IMR-90 (cell line): ENCODE measurements around the gene GRAMD4. TPM values are rescaled to one million over a fixed set of nuclear protein-coding genes. Genes with fewer than 3 reads are reported as not detected.
"Not testable (repeated sequence)": the region's sequence is repeated elsewhere in the genome, so short reads cannot be mapped to it uniquely, and the experiment has no call there.

Source experiments
- ATAC-seq: fragments of 200-7000 bp; cut with Tn5 transposase; 2 replicates; pipeline ENCODE4 v1.9.1; 2020; ENCODE audit warnings: low read depth, mild to moderate bottlenecking, moderate library complexity
- BruUV-seq: library from RNA; stranded (reverse); fragments of 400-500 nt; replicated peaks from 2 replicates; lab custom pipeline; 2021; lab: Mats Ljungman, UMichigan
- CTCF ChIA-PET: fragments of 300-600 bp; formaldehyde crosslinking; extraction: SDS; loops from one replicate; lab custom pipeline; 2021; ENCODE audit warnings: antibody characterized with exemption; lab: Yijun Ruan, JAX
- POLR2A ChIA-PET: fragments of 300-600 bp; sonication (Branson Sonifier 250); formaldehyde crosslinking; loops from one replicate; lab custom pipeline; 2022; ENCODE audit warnings: antibody characterized with exemption; ENCODE audit not compliant: unreplicated experiment; lab: Charles Lee
- DNase-seq: peaks from one replicate; pipeline ENCODE4 v3.0.0; 2013
- H2AFZ ChIP-seq: replicated peaks from 2 replicates; pipeline ENCODE3; 2013; ENCODE audit warnings: low read length, mild to moderate bottlenecking; ENCODE audit not compliant: poor library complexity
- H2AK5ac ChIP-seq: 2 replicates; pipeline ENCODE4 v1.6.1; 2013; ENCODE audit warnings: low read depth, low read length, inconsistent platforms
- H2AK9ac ChIP-seq: replicated peaks from 2 replicates; pipeline ENCODE3; 2013; ENCODE audit warnings: mild to moderate bottlenecking, low read depth, low read length, moderate library complexity; ENCODE audit not compliant: poor library complexity
- H2BK120ac ChIP-seq: 2 replicates; pipeline ENCODE4 v1.6.1; 2013; ENCODE audit warnings: low read depth, low read length, inconsistent platforms
- H2BK15ac ChIP-seq: 3 replicates; pipeline ENCODE4 v1.6.1; 2013; ENCODE audit warnings: low read depth, low read length, inconsistent platforms
- H2BK20ac ChIP-seq: 2 replicates; pipeline ENCODE4 v1.6.1; 2013; ENCODE audit warnings: low read depth, mild to moderate bottlenecking, inconsistent platforms, low read length, moderate library complexity
- H2BK5ac ChIP-seq: 2 replicates; pipeline ENCODE4 v1.6.1; 2013; ENCODE audit warnings: mild to moderate bottlenecking, low read depth, low read length, inconsistent platforms; ENCODE audit not compliant: poor library complexity, severe bottlenecking
- H3K14ac ChIP-seq: replicated peaks from 2 replicates; pipeline ENCODE4 v1.6.1; 2013; ENCODE audit warnings: low read depth, low read length, inconsistent platforms
- H3K18ac ChIP-seq: 2 replicates; pipeline ENCODE4 v1.6.1; 2013; ENCODE audit warnings: low read depth, low read length, control low read depth
- H3K23ac ChIP-seq: 2 replicates; pipeline ENCODE4 v1.6.1; 2013; ENCODE audit warnings: low read depth, low read length, inconsistent platforms
- H3K27ac ChIP-seq: 2 replicates; pipeline ENCODE4 v1.5.1; 2013; ENCODE audit warnings: mild to moderate bottlenecking, control low read depth, low read length; ENCODE audit not compliant: insufficient read depth
- H3K27me3 ChIP-seq: 2 replicates; pipeline ENCODE4 v1.6.1; 2013; ENCODE audit warnings: low read length; ENCODE audit not compliant: control insufficient read depth, insufficient read depth
- H3K36me3 ChIP-seq: 2 replicates; pipeline ENCODE4 v1.6.1; 2013; ENCODE audit warnings: low read length, mixed read lengths; ENCODE audit not compliant: control insufficient read depth, insufficient read depth
- H3K4ac ChIP-seq: 2 replicates; pipeline ENCODE4 v1.6.1; 2013; ENCODE audit warnings: low read depth, low read length, inconsistent platforms
- H3K4me1 ChIP-seq: 2 replicates; pipeline ENCODE4 v1.6.1; 2013; ENCODE audit warnings: low read length, mixed read lengths; ENCODE audit not compliant: control insufficient read depth, insufficient read depth
- H3K4me2 ChIP-seq: 2 replicates; pipeline ENCODE4 v1.6.1; 2013; ENCODE audit warnings: low read depth, mild to moderate bottlenecking, control low read depth, low read length, moderate library complexity
- H3K4me3 ChIP-seq: 2 replicates; pipeline ENCODE4 v1.5.1; 2013; ENCODE audit warnings: low read depth, mild to moderate bottlenecking, control low read depth, low read length, moderate library complexity; ENCODE audit not compliant: insufficient read depth
- H3K56ac ChIP-seq: 2 replicates; pipeline ENCODE4 v1.6.1; 2013; ENCODE audit warnings: low read length, inconsistent platforms; ENCODE audit not compliant: insufficient read depth; ENCODE audit errors: extremely low read depth
- H3K79me1 ChIP-seq, 2 experiments: 2 replicates each; pipeline ENCODE4 v1.6.1; 2013; ENCODE audit warnings: low read length in 2 of 2, inconsistent platforms in 1 of 2, low read depth in 1 of 2
- H3K9ac ChIP-seq: 2 replicates; pipeline ENCODE4 v1.6.1; 2013; ENCODE audit warnings: low read depth, low read length, control low read depth
- H3K9me1 ChIP-seq: 2 replicates; pipeline ENCODE4 v1.6.1; 2013; ENCODE audit warnings: low read length, inconsistent platforms; ENCODE audit not compliant: insufficient read depth
- H3K9me3 ChIP-seq: 2 replicates; pipeline ENCODE4 v1.6.1; 2013; ENCODE audit warnings: low read length; ENCODE audit not compliant: control insufficient read depth, insufficient read depth
- H4K20me1 ChIP-seq: 2 replicates; pipeline ENCODE4 v1.6.1; 2013; ENCODE audit warnings: low read length, inconsistent platforms; ENCODE audit not compliant: insufficient read depth
- H4K5ac ChIP-seq: 2 replicates; pipeline ENCODE4 v1.6.1; 2013; ENCODE audit warnings: mild to moderate bottlenecking, low read depth, low read length, control low read depth
- H4K8ac ChIP-seq, 2 experiments: 2 replicates each; pipeline ENCODE4 v1.6.1; 2013; ENCODE audit warnings: low read depth in 2 of 2, low read length in 2 of 2, control low read depth in 1 of 2, inconsistent platforms in 1 of 2
- H4K91ac ChIP-seq: 2 replicates; pipeline ENCODE4 v1.6.1; 2013; ENCODE audit warnings: low read depth, low read length, inconsistent platforms; ENCODE audit not compliant: insufficient read depth
- BHLHE40 ChIP-seq: fragments of 150-350 bp; IDR thresholded peaks from 2 replicates; pipeline ENCODE4 v1.6.1; 2016; ENCODE audit warnings: mild to moderate bottlenecking, low read depth, low read length
- CEBPB ChIP-seq: IDR thresholded peaks from 2 replicates; pipeline ENCODE4 v1.6.1; 2012; ENCODE audit warnings: low read depth, low read length, improper control_type of control experiment
- CHD1 ChIP-seq: IDR thresholded peaks from 2 replicates; pipeline ENCODE4 v1.6.1; 2012; ENCODE audit warnings: low read depth, low read length, improper control_type of control experiment
- MAFK ChIP-seq: IDR thresholded peaks from 2 replicates; pipeline ENCODE4 v1.6.1; 2012; ENCODE audit warnings: low read depth, low read length, improper control_type of control experiment
- NFE2L2 ChIP-seq: fragments of 150-350 bp; IDR thresholded peaks from 2 replicates; pipeline ENCODE4 v1.6.1; 2016; ENCODE audit warnings: low read depth, mild to moderate bottlenecking, low read length
- RCOR1 ChIP-seq: IDR thresholded peaks from 2 replicates; pipeline ENCODE4 v1.6.1; 2012; ENCODE audit warnings: mild to moderate bottlenecking, low read length, improper control_type of control experiment; ENCODE audit not compliant: insufficient replicate concordance
- RFX5 ChIP-seq: IDR thresholded peaks from 2 replicates; pipeline ENCODE4 v1.8.0; 2012; ENCODE audit warnings: low read depth, mild to moderate bottlenecking, low read length, moderate library complexity
- SMC3 ChIP-seq: fragments of 150-350 bp; IDR thresholded peaks from 2 replicates; pipeline ENCODE4 v1.6.1; 2016; ENCODE audit warnings: low read depth, mild to moderate bottlenecking, antibody characterized with exemption, low read length, moderate library complexity
- WGBS, 2 experiments: methylation state at CpG; one replicate each; pipeline versions ENCODE4 v1.1.5 to v1.1.7; 2013; ENCODE audit warnings: missing lambda C conversion rate in 2 of 2; ENCODE audit not compliant: insufficient read length in 1 of 2; ENCODE audit errors: extremely low coverage in 2 of 2; 5-methylcytosine and 5-hydroxymethylcytosine counted together
- dilution Hi-C: fragments of 300-500 bp; cut with HindIII; formaldehyde crosslinking; loops from one replicate; pipeline ENCODE4 v1.14.3; 2018; ENCODE audit warnings: low sequenced_read_pairs; ENCODE audit not compliant: unreplicated experiment
- in situ Hi-C: fragments of 300-500 bp; cut with MboI; formaldehyde crosslinking; loops from 3 replicates; pipeline ENCODE4 v1.14.3; 2019; ENCODE audit warnings: low sequenced_read_pairs, inconsistent platforms, mixed read lengths
- intact Hi-C: fragments of 100-400 bp; cut with micrococcal nuclease; formaldehyde crosslinking; loops from 2 replicates; pipeline ENCODE4 v1.10.0; 2022
- polyA plus RNA-seq, 3 experiments: library from polyadenylated mRNA; depleted of rRNA; stranded (reverse); fragments of >200 nt; gene quantifications; 2 replicates each; pipeline ENCODE4 v1.2.3, GENCODE V29; 2012; ENCODE audit warnings: low replicate concordance in 1 of 3
- total RNA-seq: library from RNA; depleted of rRNA; stranded (reverse); fragments of >200 nt; gene quantifications from 2 replicates; pipeline ENCODE4 v1.2.3, GENCODE V29; 2012

The GRAMD4 gene
- total and polyA plus RNA-seq, 2 of the 4 experiments (the other 2 are of a cell fraction) = 2.7 to 5.8 TPM

- H3K9me3 ChIP-seq = no peaks in the 10 kb centered on the region
- in situ Hi-C loops = no loop called here
- H3K4me2 ChIP-seq = no peak overlapping the region
- no peak overlapping the region for H3K4me3 ChIP-seq
- peaks cover 4% of the 10 kb centered on the region for H3K4me1 ChIP-seq
- H4K8ac ChIP-seq = no peak overlapping the region
- no peak overlapping the region for H3K27ac ChIP-seq
- H4K91ac ChIP-seq = no peak overlapping the region
- H2BK15ac ChIP-seq = no peak overlapping the region
- H2AK5ac ChIP-seq = no peak overlapping the region
- H3K23ac ChIP-seq = no peak overlapping the region
- no peak overlapping the region for H2BK5ac ChIP-seq
- H3K14ac ChIP-seq = no peak overlapping the region
- no peaks in the 10 kb centered on the region for H3K27me3 ChIP-seq
- H2BK20ac ChIP-seq = no peak overlapping the region
- ATAC-seq (peak; percentile 22; the same call in 1 of the 2 replicates), DNase-seq (no peak)
- H2AK9ac ChIP-seq = no peak overlapping the region
- TF ChIP-seq NFE2L2 (no peak), RFX5 (no peak), CHD1 (no peak), BHLHE40 (no peak), CEBPB (no peak), RCOR1 (no peak), MAFK (no peak), SMC3 (no peak)
- H3K9ac ChIP-seq = no peak overlapping the region
- H3K9me1 ChIP-seq = no peaks in the 10 kb centered on the region
- no peak overlapping the region for H3K56ac ChIP-seq
- intact Hi-C loops = no loop called here
- H3K79me1 ChIP-seq = no peaks in the 10 kb centered on the region
- H2BK120ac ChIP-seq = no peak overlapping the region
- no TSS peak for BruUV-seq
- no peak overlapping the region for H4K5ac ChIP-seq
- no peak overlapping the region for H2AFZ ChIP-seq
- CTCF ChIA-PET = interaction anchor here (0.7 kb wide), 1 partner anchor 184 kb away, joined by 4 read pairs; no protein-coding TSS in a partner anchor
- POLR2A ChIA-PET = no interaction called here
- H4K20me1 ChIP-seq = 0 out of 2 replicates have a peak, but pooled peaks cover 4% of the 10 kb centered on the region
- dilution Hi-C loops = no loop called here
- H3K18ac ChIP-seq = no peak overlapping the region
- H3K36me3 ChIP-seq = peaks cover 3% of the 10 kb centered on the region; the same call in 1 of the 2 replicates
- no peak overlapping the region for H3K4ac ChIP-seq
- WGBS, 2 experiments = 100% methylated on average over 1 of the region's 11 CpGs; no CpG with 5 or more reads in 1 of the 2 experiments
Measured at GRCh38 chr22:46634011-46634699, 14.0 kb downstream of the GRAMD4 start.

GRCh38 chr22:46634973-46635685 is 14.9 kb downstream of the GRAMD4 start:
- H3K4me1 ChIP-seq, H4K20me1 ChIP-seq, H3K4me2 ChIP-seq, in situ Hi-C loops, H2BK15ac ChIP-seq, DNase-seq, H3K56ac ChIP-seq, H3K79me1 ChIP-seq, H3K4me3 ChIP-seq, H3K18ac ChIP-seq, H2AK5ac ChIP-seq, H2AFZ ChIP-seq, H3K4ac ChIP-seq, H2BK20ac ChIP-seq, intact Hi-C loops, ATAC-seq, BruUV-seq, H3K14ac ChIP-seq, H2AK9ac ChIP-seq, H2BK120ac ChIP-seq, H3K9me1 ChIP-seq, H4K8ac ChIP-seq, H3K23ac ChIP-seq, H3K27ac ChIP-seq, H4K5ac ChIP-seq, POLR2A ChIA-PET, H2BK5ac ChIP-seq, H3K9ac ChIP-seq, H3K9me3 ChIP-seq, H3K36me3 ChIP-seq, H3K27me3 ChIP-seq, dilution Hi-C loops, H4K91ac ChIP-seq: not testable (repeated sequence)
- WGBS, 2 experiments = 100% methylated on average over 2 of the region's 30 CpGs; no CpG with 5 or more reads in 1 of the 2 experiments
- CTCF ChIA-PET = interaction anchor here (0.7 kb wide), 1 partner anchor 185 kb away, joined by 4 read pairs; no protein-coding TSS in a partner anchor
